ENCODE results near the gene CDCA4.

- TF ChIP-seq CTCF (IDR thresholded peaks at IDR 0.05; ENCODE audit: insufficient read depth, low read length, poor library complexity, severe bottlenecking): no peak
- TF ChIP-seq EZH2phosphoT487 (conservative IDR thresholded peaks at IDR 0.05; ENCODE audit: low read length): no peak
Measured at GRCh38 chr14:105013150-105013785, 7.6 kb downstream of the CDCA4 start.
